GM21825 (cell line): ENCODE results near the gene MANEA.
"Not testable (repeated sequence)": the region's sequence is repeated elsewhere in the genome, so short reads cannot be mapped to it uniquely, and the experiment has no call there.

Source experiments
- ATAC-seq: cut with Tn5 transposase; IDR thresholded peaks from one replicate; pipeline ENCODE4 v1.9.1; 2021; ENCODE audit warnings: mild to moderate bottlenecking, moderate library complexity; ENCODE audit not compliant: unreplicated experiment

The MANEA gene

DNA sequence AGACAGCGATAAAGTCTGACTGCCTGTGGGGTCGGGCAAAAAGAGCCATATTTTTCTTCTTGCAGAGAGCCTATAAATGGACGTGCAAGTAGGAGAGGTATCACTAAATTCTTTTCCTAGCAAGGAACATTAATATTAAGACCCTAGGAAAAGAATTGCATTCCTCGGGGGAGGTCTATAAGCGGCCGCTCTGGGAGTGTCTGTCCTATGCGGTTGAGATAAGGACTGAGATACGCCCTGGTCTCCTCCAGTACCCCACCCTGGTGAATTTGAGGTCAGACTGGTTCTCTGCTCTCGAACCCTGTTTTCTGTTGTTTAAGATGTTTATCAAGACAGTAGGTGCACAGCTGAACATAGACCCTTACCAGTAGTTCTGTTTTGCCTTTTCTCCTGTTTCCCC is 6.9 kb downstream of the MANEA start:
- ATAC-seq, result not testable (repeated sequence)

DNA sequence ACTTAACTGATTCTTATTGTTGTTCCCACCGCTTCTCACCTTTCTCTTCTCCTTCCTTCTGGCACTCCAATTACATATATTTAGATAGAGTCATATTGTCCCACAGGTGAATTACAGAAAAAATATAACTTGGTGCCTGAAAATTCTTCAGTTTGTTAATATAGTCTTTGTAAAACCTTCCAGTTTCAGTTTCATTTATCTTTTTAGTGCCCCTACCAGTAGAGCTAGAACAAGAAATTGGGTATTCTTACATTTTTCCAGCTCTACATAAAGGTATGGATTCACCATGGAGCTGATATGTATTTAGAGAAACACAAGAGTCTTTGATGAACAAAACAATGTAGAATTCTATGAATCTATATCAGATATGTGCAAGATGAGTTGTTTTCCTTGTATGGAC is 10.7 kb downstream of the MANEA start:
- ATAC-seq, result no peak

DNA sequence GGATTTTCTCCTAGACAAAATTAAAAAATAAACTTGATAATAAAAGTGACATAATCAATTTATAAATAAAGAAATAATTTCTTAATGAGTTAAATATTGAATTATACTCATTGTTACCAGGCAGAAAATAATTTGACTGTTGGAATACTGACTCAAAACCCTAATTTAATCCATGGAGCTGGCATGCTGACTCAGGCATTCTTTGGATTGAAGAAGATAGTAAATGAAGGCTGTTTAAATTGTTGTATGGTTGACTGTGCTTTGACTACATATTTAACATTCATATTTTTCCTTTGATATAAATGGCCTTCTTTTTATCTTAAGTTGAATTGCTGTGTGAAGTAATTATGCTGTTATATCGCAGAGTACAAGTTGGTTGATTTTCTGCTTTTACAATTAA is 11.7 kb downstream of the MANEA start:
- ATAC-seq, result no peak

DNA sequence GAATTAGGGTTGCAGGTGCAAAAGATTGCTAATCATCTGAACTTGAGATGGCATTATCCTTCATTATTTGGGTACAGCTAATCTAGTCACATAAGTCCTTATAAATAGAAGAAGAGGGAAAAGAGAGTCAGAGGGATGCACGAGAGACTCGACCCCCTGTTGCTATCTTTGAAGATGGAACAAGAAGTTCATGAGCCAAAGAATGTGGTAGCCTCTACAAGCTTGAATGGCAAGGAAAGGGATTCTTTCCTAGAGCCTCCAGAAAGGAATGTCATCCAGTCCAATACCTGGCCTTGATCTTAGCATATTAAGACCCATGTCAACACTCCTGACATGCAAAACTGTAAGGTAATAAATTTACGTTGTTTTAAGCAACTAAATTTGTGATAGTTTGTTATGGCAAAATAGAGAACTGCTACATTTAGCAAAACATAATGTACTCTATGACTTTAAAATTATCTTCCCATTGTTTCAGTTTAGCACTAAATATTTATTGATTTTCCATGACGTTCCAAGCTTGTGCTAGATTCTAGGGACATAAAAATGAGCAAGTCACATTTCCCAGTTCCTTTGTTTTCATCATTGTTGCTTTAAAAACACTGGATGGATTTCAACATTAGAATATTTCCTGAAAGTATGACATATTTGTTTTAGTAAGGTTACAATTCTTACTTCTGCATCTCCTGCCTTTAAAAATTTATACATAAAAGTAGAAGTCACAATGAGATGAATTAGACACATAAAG is 12.7 kb downstream of the MANEA start:
- ATAC-seq, result no peak

DNA sequence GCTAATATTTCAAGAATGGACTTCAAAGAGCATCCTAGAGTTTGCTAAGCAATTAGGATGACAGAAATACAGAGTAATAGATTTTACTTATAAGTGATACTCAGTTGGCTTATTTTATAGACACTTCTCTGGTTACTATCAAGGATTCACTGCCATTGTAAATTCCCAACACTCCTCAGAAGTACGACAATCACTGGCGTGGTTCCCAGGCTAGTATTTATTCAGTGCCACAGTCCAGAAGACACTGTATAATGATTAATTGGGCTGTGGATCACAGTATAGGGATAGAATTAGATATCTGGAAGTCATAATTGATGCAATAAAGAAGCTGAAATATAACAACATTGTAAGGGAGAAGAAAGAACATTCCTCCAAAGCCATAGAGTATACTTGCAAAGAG is 15.7 kb downstream of the MANEA start:
- ATAC-seq, result no peak

DNA sequence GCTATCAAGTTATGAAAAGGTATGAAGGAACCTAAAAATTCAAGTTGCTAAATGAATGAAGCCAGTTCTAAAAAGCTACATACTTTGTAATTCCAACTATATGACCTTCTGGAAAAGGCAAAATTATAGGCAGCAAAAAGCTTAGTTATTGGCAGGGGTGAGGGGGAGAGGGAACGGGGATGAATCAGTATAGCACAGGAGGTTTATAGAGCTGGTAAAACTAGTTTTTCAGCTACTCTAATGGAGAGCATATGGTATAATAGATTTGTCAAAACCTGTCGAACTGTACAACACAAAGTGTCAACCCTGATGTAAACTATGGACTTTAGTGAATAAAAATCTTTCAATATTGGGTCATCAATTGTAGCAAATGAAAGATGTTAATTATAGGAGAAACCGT is 18.7 kb downstream of the MANEA start:
- no peak for ATAC-seq

DNA sequence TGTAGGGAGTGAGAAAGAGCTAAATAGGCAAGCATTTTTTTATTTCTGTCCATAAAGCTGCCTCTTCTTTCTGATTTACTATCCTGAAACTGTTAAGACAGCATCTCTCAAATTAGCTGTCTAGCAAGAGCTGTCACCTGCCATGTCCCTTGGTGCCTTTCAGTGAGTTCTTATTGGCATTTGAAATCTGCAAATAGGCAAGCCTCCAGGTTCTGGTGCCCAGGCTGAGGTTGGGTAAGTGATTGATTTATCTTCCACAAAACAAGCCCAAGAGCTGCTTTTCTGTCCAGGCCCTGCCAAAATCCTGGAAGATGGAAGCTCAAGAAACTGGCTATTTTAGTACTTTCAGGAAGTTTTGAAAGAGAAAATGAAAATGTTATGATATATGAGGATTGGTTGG is 22.4 kb downstream of the MANEA start:
- no peak for ATAC-seq

DNA sequence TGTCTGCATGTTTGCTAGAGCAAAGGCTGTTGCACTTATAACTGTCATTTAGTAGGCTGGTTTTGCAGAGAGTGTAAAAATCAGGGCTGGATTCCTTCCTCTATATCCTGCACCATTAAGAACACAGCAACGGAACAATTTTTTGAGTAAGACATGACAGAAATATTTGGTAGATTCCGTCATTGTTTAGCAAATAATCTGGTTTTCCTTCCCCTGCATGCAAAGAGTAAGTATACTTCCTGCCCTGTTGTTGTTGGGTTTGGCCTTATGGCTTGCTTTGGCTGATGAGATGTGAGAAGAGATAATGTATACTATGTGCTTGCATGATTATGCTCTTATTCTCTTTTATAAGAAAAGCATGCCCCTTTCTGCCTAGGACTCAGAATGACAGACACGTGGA is 23.8 kb downstream of the MANEA start:
- ATAC-seq, result no peak

DNA sequence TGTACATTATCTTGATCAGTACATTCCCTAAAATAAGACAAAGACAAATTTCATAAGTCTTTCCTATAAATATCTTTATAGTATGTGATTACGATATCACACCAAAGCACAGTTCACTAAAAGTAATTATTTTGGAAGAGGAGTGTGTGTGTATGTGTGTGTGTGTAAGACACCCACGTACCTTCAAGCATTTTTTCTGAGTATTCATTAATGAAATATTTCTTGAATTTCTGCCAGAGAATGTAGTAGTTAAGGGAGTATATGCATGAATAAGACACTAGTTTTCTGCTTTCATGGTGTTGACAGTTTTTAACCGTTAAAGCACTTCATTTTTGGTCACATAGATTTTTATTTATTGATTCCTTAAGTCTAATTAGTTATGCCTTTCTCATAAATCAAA is 36.8 kb downstream of the MANEA start:
- ATAC-seq, result no peak

DNA sequence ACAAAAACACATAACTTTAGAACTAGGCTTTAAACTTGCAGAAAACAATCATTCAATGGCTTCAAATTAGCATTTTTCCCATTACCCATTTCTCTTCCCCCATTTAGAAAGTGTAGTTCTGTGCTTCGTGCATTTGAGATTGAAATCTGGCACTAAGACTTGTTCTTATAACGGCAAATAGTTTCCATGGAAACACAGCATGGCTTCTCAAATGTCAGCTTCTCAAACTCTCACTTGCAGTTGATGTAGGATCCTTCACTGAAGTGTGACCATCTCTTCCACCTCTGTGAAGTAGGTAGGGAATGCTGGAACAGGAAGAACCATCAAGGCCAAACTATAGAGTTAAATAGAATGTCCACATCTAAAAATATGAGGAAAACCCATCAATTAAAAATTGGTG is 52.2 kb downstream of the MANEA start:
- ATAC-seq, result no peak

DNA sequence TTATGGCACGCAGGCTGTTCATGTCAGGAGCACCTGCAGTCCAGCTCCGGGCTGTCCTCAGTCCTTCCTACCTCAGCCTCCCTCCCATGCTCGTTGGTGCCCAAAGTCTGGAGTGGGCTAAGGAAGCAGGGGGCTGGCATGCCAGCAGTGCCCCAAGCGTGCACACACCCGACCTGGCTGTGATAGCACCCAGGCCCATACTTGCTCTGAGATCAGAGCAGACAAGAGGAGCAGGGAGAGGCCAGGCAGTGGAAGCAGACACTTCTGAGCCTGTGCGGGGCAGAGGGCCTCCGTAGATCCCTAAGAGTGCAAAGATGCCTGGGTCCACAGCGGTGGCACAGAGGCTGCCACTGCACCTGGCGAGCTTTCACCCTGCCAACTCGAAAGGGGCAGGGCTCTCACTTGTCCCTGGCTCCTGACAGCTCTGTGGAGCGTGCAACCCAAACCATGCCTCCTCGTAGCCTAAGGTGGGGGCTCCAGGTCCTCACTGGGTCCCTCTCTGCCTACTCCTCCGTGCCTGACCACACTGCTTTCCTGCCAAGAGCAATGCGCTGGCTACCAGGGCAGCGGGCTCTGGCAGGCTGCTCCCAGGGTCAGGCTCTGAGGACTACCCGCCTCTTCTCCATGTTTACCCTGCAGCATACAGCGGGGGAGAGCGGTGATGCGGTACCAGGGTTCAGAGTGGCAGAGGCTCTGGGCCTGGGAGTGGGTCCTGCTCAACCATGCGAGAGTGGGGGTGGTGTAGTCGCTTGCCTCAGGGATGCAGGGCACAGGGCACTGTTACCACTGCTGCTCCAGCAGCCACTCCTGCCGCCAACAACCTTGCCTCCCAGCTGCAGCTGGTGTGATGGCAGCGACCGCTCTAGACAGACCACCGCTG is 59.5 kb downstream of the MANEA start:
- no peak for ATAC-seq

DNA sequence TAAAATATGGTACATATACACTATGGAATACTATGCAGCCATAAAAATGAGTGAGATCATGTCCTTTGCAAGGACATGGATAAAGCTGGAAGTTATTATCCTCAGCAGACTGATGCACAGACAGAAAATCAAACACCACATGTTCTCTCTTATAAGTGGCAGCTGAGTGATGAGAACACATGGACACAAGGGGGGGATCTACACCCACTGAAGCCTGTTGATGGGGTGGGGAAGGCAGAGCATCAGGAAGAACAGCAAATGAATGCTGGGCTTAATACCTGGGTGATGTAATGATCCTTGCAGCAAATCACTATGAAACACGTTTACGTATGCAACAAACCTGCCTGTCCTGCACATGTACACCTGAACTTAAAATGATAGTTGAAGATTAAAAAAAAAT is 71.3 kb downstream of the MANEA start:
- ATAC-seq, result no peak

DNA sequence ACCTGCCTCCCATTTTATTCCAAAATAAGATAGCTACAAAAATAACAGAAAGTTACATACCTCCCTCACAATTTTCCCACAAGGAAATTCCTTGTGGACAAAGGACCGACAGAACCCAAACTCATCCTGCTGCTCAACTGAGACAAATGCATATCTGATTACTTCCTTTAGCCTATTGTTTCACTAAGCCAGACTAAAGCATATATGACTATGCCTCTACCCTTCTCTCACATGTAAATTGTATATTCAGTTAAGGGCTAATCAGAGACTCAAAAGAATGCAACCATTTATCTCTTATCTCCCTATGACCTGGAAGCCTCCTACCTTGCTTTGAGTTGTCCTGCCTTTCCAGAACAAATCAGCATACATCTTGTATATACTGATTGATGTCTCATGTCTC is 72.1 kb downstream of the MANEA start:
- no peak for ATAC-seq

DNA sequence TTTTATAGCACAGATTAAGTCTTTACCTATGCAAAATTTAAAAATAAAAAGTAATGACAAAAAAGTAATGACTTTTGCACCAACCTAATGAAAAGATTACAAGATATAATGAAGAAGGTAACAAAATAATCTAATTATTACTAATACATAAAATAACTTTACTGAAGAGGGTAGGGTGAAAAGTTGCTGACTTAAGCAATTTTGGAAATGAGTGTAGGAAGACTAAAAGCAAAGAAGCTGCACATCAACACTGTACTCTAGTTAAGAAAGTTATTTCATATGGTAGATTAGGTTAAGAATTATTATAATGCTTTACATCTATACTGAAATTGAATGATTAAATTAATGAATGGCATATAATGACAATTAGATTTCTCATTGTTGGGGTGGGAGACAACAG is 76.8 kb downstream of the MANEA start:
- no peak for ATAC-seq

DNA sequence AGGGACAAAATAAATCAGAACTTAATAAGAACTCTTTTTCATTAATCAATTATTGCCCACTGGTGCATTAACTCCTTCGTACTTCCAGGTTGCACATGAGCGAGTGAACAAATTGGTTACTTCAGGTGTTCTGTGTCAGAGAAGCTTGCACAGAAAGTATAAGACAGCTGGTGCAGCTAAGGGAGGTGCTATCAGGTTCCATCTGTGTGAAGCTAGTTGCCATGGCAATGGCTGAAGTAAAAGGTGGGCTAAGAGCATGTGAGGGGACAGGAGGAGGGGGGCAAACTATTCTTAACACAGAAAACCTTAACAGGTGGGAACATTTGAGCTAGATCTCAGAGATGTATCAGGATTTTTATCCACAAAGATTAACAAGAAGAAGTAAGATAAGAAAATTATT is 81.6 kb downstream of the MANEA start:
- no peak for ATAC-seq
